Activated CD8-positive, alpha-beta T cell treated with anti-CD3 and anti-CD28 coated beads for 36 hours (primary cell): Measurements from ENCODE around the gene MAN1B1. TPM values are rescaled to one million over a fixed set of nuclear protein-coding genes. Genes with fewer than 3 reads are reported as not detected.

ENCODE experiments used
- ATAC-seq: fragments of 200-7000 bp; cut with Tn5 transposase; one replicate; pipeline ENCODE4 v1.10.0; 2021; ENCODE audit warnings: mild to moderate bottlenecking, moderate library complexity
- CTCF ChIA-PET: fragments of 350-600 bp; sonication (Branson Sonifier 250); formaldehyde crosslinking; loops from one replicate; lab custom pipeline; 2021; ENCODE audit warnings: antibody characterized with exemption; lab: Charles Lee
- POLR2A ChIA-PET: fragments of 350-600 bp; sonication (Branson Sonifier 250); formaldehyde crosslinking; loops from one replicate; lab custom pipeline; 2021; ENCODE audit warnings: antibody characterized with exemption; lab: Charles Lee
- DNase-seq: peaks from one replicate; pipeline ENCODE4 v3.0.0-alpha.2; 2020
- H3K27ac Mint-ChIP-seq: one replicate; pipeline ENCODE4 v1.8.0; 2021; ENCODE audit warnings: mild to moderate bottlenecking, mixed read lengths
- H3K27me3 Mint-ChIP-seq: one replicate; pipeline ENCODE4 v1.8.0; 2021; ENCODE audit warnings: mixed read lengths
- H3K36me3 Mint-ChIP-seq: one replicate; pipeline ENCODE4 v1.8.0; 2021; ENCODE audit warnings: low read depth, mixed read lengths
- H3K4me1 Mint-ChIP-seq: one replicate; pipeline ENCODE4 v1.8.0; 2021; ENCODE audit warnings: low read depth, mixed read lengths
- H3K4me3 Mint-ChIP-seq: one replicate; pipeline ENCODE4 v1.8.0; 2021; ENCODE audit warnings: mild to moderate bottlenecking, moderate library complexity, mixed read lengths
- H3K9me3 Mint-ChIP-seq: one replicate; pipeline ENCODE4 v1.8.0; 2021; ENCODE audit warnings: mixed read lengths
- intact Hi-C: fragments of 100-400 bp; cut with micrococcal nuclease; formaldehyde crosslinking; loops from one replicate; pipeline ENCODE4 v1.10.0; 2022
- total RNA-seq, 2 experiments: library from RNA; stranded (reverse); gene quantifications; one replicate each; pipeline ENCODE4 v1.2.3, GENCODE V29; 2021
- TF ChIP-seq, protein P1 (sequence below): fragments of 200-600 bp; IDR thresholded peaks from one replicate; pipeline ENCODE4 v1.8.0; 2022; ENCODE audit warnings: antibody characterized with exemption, mild to moderate bottlenecking

MAN1B1 gene
- total RNA-seq, 2 experiments from 2014 or later, result 31.1 to 33.2 TPM

DNA sequence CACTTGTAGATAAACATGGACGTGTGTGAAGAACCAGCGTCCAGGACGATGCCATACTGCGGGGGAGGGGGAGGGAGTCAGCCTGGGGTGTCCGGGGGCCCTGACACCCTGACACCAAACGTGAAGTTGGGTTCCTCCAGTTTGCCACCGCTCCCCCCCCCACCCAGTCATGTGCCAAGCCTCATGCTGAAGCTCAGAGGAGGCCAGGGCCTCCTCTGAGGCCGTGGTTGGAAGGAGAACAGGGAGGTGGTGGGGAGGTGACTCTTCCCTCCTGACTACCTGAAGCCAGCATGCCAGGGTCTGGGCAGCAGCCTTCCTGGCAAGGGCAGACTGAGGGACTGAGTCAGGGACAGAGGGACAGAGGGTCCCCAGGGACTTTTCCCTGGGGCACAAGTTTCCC is 34.5 kb upstream of the MAN1B1 start:
- POLR2A ChIA-PET, result interaction anchor here (1.2 kb wide), 2 partner anchors 13 to 18 kb away, joined by 3 to 5 read pairs; no protein-coding TSS in a partner anchor
- Mint-ChIP-seq H3K9me3 (no peaks in the 10 kb centered on the region), H3K4me3 (no peak overlapping the region), H3K4me1 (no peaks in the 10 kb centered on the region), H3K27me3 (peaks cover 29% of the 10 kb centered on the region), H3K36me3 (no peaks in the 10 kb centered on the region), H3K27ac (no peak overlapping the region)
- ATAC-seq (no peak), DNase-seq (no peak)
- TF ChIP-seq, protein P1, sequence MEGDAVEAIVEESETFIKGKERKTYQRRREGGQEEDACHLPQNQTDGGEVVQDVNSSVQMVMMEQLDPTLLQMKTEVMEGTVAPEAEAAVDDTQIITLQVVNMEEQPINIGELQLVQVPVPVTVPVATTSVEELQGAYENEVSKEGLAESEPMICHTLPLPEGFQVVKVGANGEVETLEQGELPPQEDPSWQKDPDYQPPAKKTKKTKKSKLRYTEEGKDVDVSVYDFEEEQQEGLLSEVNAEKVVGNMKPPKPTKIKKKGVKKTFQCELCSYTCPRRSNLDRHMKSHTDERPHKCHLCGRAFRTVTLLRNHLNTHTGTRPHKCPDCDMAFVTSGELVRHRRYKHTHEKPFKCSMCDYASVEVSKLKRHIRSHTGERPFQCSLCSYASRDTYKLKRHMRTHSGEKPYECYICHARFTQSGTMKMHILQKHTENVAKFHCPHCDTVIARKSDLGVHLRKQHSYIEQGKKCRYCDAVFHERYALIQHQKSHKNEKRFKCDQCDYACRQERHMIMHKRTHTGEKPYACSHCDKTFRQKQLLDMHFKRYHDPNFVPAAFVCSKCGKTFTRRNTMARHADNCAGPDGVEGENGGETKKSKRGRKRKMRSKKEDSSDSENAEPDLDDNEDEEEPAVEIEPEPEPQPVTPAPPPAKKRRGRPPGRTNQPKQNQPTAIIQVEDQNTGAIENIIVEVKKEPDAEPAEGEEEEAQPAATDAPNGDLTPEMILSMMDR, result no peak
- CTCF ChIA-PET, result interaction anchor here (0.6 to 7.3 kb wide), 5 partner anchors 8 to 24 kb away, joined by 3 to 164 read pairs (median 6); partner anchors contain the start of genes SAPCD2 and UAP1L1
- intact Hi-C loops, result no loop called here

DNA sequence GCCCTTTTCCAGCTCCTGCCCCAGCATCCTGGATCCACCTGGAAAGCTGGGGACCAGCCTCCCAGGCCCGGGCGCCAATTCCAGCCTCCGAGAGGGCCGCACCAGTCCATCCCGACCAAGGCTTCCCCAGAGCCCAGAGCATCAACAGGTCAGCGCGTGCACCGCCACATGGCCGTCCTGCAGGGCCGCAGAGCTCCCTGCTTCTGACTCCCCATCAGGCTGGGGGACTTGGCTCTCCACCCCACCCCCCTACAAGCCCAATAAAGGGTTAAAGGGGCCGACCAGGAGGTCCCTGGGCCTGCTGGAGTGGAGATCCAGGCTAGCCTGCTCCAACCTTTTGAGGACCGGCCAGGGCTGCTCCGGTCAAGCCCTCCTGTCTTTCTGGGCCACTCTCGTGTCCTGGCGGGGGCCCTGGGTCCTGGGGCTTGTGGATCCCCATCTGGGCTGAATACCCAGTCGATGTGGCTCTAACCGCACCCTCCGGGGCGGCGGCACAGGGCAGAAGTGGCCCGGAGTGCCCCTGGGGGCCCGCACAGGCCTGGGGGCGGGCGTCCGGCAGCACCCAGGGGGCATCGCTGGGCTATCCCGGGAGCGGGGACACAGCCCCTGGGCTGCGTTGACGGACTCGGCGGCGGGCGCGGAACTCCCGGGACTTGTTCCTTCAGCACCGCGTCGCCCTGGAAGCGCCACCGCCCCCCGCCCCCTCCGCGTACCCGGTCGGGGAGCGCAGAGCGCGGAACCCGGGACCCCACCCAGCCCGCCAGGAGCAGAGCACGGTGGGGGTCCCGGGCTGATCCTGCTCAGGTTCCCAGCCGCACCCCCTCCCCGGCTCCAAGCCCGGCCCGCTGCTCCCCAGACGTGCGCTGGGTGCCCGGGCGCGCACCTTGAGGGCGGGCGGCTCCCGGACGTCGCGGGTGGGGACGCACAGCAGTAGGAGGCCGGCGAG is 33.5 kb upstream of the MAN1B1 start:
- Mint-ChIP-seq H3K4me3 (no peak overlapping the region), H3K36me3 (no peaks in the 10 kb centered on the region), H3K27me3 (peaks cover 20% of the 10 kb centered on the region), H3K4me1 (no peaks in the 10 kb centered on the region), H3K27ac (no peak overlapping the region), H3K9me3 (no peaks in the 10 kb centered on the region)
- TF ChIP-seq, protein P1, result no peak
- DNase-seq (no peak), ATAC-seq (peak; percentile 34)
- intact Hi-C loops, result no loop called here
- POLR2A ChIA-PET, result interaction anchor here (1.2 to 1.3 kb wide), 3 partner anchors 12 to 26 kb away, joined by 3 to 5 read pairs (median 3); no protein-coding TSS in a partner anchor
- CTCF ChIA-PET, result interaction anchor here (1.3 to 7.3 kb wide), 5 partner anchors 14 to 24 kb away, joined by 5 to 164 read pairs (median 11); partner anchors contain the start of genes SAPCD2 and UAP1L1

- TF ChIP-seq, protein P1, result no peak
- Mint-ChIP-seq H3K27me3 (peaks cover 20% of the 10 kb centered on the region), H3K4me3 (no peak within 1 kb of the TSS), H3K27ac (no peak within 1 kb of the TSS), H3K4me1 (no peaks in the 10 kb centered on the region), H3K36me3 (no peaks in the 10 kb centered on the region), H3K9me3 (no peaks in the 10 kb centered on the region)
- intact Hi-C loops, result no loop called here
- peak; percentile 66 for ATAC-seq
- ChIA-PET POLR2A (interaction anchor here (1.3 to 1.7 kb wide), 2 partner anchors 17 to 27 kb away, joined by 3 to 5 read pairs; no protein-coding TSS in a partner anchor), CTCF (interaction anchor here (2.3 to 3.1 kb wide), 3 partner anchors 13 to 22 kb away, joined by 5 to 20 read pairs (median 11); partner anchors contain the start of gene UAP1L1)
- DNase-seq, result peak; percentile 58
These were observed 32.5 kb upstream of the MAN1B1 start, which contains the start of gene ENTPD2 for GRCh38 chr9:137053944-137054931. ENTPD2 (minus strand) TSS chr9:137054061; CDS start chr9:137053997, 64 bp downstream.

GRCh38 chr9:137054932-137055384 is 31.8 kb upstream of the MAN1B1 start:
- no peaks in the 10 kb centered on the region for H3K36me3 Mint-ChIP-seq
- TF ChIP-seq, protein P1, result no peak
- H3K4me3 Mint-ChIP-seq, result no peak overlapping the region
- no peak for ATAC-seq
- no peaks in the 10 kb centered on the region for H3K9me3 Mint-ChIP-seq
- ChIA-PET CTCF (interaction anchor here (1.2 to 3.1 kb wide), 4 partner anchors 8 to 20 kb away, joined by 5 to 20 read pairs (median 9); partner anchors contain the start of gene NPDC1), POLR2A (interaction anchor here (1.1 to 1.7 kb wide), 2 partner anchors 8 to 16 kb away, joined by 3 to 5 read pairs; no protein-coding TSS in a partner anchor)
- DNase-seq, result no peak
- no peak overlapping the region for H3K27ac Mint-ChIP-seq
- no peaks in the 10 kb centered on the region for H3K4me1 Mint-ChIP-seq
- H3K27me3 Mint-ChIP-seq, result peaks cover 13% of the 10 kb centered on the region
- intact Hi-C loops, result no loop called here
